SU-DHL-6 (cell line): ENCODE results near the gene CPSF6.

Source experiments
- H2AFZ ChIP-seq: fragments of 200-600 bp; sonication (generic); 2 replicates; pipeline ENCODE4 v1.6.1; 2014; ENCODE audit warnings: low read depth, mild to moderate bottlenecking, moderate library complexity, mixed read lengths, antibody characterized with exemption, low read length; ENCODE audit not compliant: severe bottlenecking
- H3F3A ChIP-seq: fragments of 200-600 bp; shearing (Covaris generic); 2 replicates; pipeline ENCODE4 v1.6.0; 2016; ENCODE audit warnings: antibody characterized with exemption, mild to moderate bottlenecking; ENCODE audit not compliant: insufficient read depth
- H3K27ac ChIP-seq: fragments of 200-600 bp; sonication (generic); 2 replicates; pipeline ENCODE4 v1.5.1; 2016; ENCODE audit warnings: low read depth, mild to moderate bottlenecking, low read length, moderate library complexity, mixed read lengths
- H3K27me3 ChIP-seq: fragments of 200-600 bp; sonication (generic), shearing (Covaris generic); 2 replicates; pipeline ENCODE4 v1.6.0; 2014; ENCODE audit warnings: mild to moderate bottlenecking, low read length
- H3K36me3 ChIP-seq: fragments of 200-600 bp; sonication (generic); 2 replicates; pipeline ENCODE4 v1.6.1; 2014; ENCODE audit warnings: mild to moderate bottlenecking, low read length, mixed read lengths
- H3K4me2 ChIP-seq: fragments of 300-600, 200-600 bp; shearing (Covaris generic), sonication (generic); 2 replicates; pipeline ENCODE4 v1.6.0; 2014; ENCODE audit warnings: low read length, low read depth, mild to moderate bottlenecking; ENCODE audit not compliant: poor library complexity, severe bottlenecking
- H3K4me3 ChIP-seq: fragments of 200-600 bp; sonication (generic); 2 replicates; pipeline ENCODE4 v1.5.1; 2014; ENCODE audit warnings: antibody characterized with exemption, low read length, mild to moderate bottlenecking, mixed read lengths; ENCODE audit not compliant: insufficient read depth, poor library complexity, severe bottlenecking
- H3K79me2 ChIP-seq: fragments of 200-600 bp; sonication (generic); 2 replicates; pipeline ENCODE4 v1.6.1; 2014; ENCODE audit warnings: mild to moderate bottlenecking, low read length, moderate library complexity; ENCODE audit not compliant: insufficient read depth
- H3K9ac ChIP-seq: fragments of 200-600 bp; sonication (generic); 2 replicates; pipeline ENCODE4 v1.7.0; 2014; ENCODE audit warnings: mild to moderate bottlenecking, low read length
- H3K9me2 ChIP-seq: fragments of 200-600 bp; sonication (generic); replicated peaks from 2 replicates; pipeline ENCODE4 v1.6.1; 2014; ENCODE audit warnings: low read length; ENCODE audit not compliant: insufficient read depth
- H3K9me3 ChIP-seq: fragments of 200-600 bp; sonication (generic); 2 replicates; pipeline ENCODE4 v1.6.1; 2014; ENCODE audit warnings: low read length, mixed read lengths; ENCODE audit not compliant: insufficient read depth
- H4K20me1 ChIP-seq: fragments of 200-600 bp; sonication (generic); 2 replicates; pipeline ENCODE4 v1.6.1; 2014; ENCODE audit warnings: low read depth, mild to moderate bottlenecking, antibody characterized with exemption, low read length, moderate library complexity, mixed read lengths
- EZH2phosphoT487 ChIP-seq: fragments of 200-600 bp; sonication (generic), shearing (Covaris generic); conservative IDR thresholded peaks from 2 replicates; pipeline ENCODE4 v1.6.1; 2018; ENCODE audit warnings: mild to moderate bottlenecking, antibody characterized with exemption, low read length, moderate library complexity, mixed read lengths
- TF ChIP-seq, protein P1 (sequence below): fragments of 200-600 bp; sonication (generic); IDR thresholded peaks from one replicate; pipeline ENCODE4 v1.5.1; 2017; ENCODE audit warnings: antibody characterized with exemption, mild to moderate bottlenecking, low read length, moderate library complexity; ENCODE audit not compliant: insufficient read depth, poor library complexity, severe bottlenecking

Gene CPSF6

DNA sequence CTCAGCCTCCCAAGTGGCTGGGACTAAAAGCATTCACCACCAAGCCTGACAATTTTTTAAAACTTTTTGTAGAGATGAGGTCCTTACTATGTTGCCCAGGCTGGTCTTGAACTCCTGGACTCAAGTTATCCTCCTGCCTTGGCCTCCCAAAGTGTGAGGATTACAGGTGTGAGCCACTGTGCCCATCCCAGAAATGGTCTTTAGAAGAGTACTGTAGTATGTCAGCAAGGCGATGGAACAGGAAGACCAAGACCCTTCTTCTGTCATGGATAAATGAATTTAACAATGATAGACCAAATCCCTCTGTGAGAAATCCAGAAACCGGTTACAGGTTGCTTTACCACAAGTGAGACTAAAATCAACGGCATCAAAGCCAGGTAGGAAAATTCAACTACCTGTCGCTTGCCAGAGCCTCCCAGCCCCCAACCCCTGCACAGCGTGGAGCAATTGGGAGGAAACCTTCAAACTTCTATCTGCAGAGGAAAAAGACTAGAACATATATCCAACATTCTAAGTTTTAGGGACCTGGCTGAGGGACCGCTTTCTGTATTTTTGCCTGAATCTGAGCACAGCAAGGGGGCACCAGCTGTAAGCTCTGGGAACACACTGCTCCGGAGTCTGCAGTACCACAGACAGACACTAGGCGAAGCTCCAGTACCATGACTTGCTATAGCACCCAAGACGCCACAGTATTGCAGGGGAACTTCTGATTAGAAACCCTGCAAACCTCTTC is 51.3 kb downstream of the CPSF6 start:
- no peak overlapping the region for H3K4me2 ChIP-seq
- H3K27ac ChIP-seq: no peak overlapping the region
- TF ChIP-seq EZH2phosphoT487: no peak
- TF ChIP-seq, protein P1, sequence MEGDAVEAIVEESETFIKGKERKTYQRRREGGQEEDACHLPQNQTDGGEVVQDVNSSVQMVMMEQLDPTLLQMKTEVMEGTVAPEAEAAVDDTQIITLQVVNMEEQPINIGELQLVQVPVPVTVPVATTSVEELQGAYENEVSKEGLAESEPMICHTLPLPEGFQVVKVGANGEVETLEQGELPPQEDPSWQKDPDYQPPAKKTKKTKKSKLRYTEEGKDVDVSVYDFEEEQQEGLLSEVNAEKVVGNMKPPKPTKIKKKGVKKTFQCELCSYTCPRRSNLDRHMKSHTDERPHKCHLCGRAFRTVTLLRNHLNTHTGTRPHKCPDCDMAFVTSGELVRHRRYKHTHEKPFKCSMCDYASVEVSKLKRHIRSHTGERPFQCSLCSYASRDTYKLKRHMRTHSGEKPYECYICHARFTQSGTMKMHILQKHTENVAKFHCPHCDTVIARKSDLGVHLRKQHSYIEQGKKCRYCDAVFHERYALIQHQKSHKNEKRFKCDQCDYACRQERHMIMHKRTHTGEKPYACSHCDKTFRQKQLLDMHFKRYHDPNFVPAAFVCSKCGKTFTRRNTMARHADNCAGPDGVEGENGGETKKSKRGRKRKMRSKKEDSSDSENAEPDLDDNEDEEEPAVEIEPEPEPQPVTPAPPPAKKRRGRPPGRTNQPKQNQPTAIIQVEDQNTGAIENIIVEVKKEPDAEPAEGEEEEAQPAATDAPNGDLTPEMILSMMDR: peak; percentile 97
- H3K79me2 ChIP-seq: no peaks in the 10 kb centered on the region
- no peaks in the 10 kb centered on the region for H3K36me3 ChIP-seq
- H3K4me3 ChIP-seq: no peak overlapping the region
- H2AFZ ChIP-seq: no peak overlapping the region
- no peaks in the 10 kb centered on the region for H3K9me3 ChIP-seq
- no peaks in the 10 kb centered on the region for H3F3A ChIP-seq
- H3K27me3 ChIP-seq: no peaks in the 10 kb centered on the region
- no peaks in the 10 kb centered on the region for H3K9me2 ChIP-seq
- no peaks in the 10 kb centered on the region for H4K20me1 ChIP-seq
- H3K9ac ChIP-seq: no peak overlapping the region

DNA sequence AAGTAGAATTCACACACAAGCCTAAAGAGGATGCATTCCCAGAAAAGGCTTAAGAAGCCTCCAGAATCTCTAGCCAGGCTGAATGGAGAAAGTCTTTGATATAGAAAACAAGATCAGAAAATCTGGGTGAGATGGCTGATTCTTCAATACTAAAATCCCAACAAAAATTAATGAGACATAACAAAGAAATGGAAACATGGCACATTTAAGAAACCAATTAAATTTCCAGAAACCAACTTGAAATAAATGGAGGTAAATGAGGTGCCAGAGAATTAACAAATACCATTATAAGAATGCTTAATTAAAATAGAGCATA is 51.9 kb downstream of the CPSF6 start:
- Histone ChIP-seq H3F3A (no peaks in the 10 kb centered on the region), H3K4me2 (no peak overlapping the region), H3K4me3 (no peak overlapping the region), H4K20me1 (no peaks in the 10 kb centered on the region), H3K27ac (no peak overlapping the region), H3K79me2 (no peaks in the 10 kb centered on the region), H3K27me3 (no peaks in the 10 kb centered on the region), H3K9me2 (no peaks in the 10 kb centered on the region), H3K36me3 (no peaks in the 10 kb centered on the region), H3K9me3 (no peaks in the 10 kb centered on the region), H2AFZ (no peak overlapping the region), H3K9ac (no peak overlapping the region)
- TF ChIP-seq, protein P1: no peak
- no peak for TF ChIP-seq EZH2phosphoT487

DNA sequence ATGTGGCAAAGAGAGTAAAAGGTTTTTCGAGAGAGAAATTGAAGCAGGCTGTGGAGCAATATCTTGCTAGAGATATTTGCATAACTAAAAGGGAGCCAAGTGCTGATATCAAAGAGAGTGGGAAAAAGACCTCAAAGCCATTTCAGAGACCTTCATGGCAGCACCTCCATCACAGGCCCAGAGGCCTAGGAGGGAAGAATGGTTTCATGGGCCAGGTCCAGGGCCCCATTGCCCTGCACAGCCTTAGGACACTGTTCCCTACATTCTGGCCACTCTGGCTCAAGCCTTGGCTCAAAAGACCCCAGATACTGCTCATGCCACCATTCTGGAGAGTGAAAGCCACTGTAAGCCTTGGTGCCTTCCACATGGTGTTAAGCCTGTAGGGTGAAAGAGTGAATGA is 58.8 kb downstream of the CPSF6 start:
- H3K4me2 ChIP-seq: no peak overlapping the region
- H3F3A ChIP-seq: no peaks in the 10 kb centered on the region
- H3K9me3 ChIP-seq: no peaks in the 10 kb centered on the region
- H3K4me3 ChIP-seq: no peak overlapping the region
- no peaks in the 10 kb centered on the region for H4K20me1 ChIP-seq
- TF ChIP-seq EZH2phosphoT487: no peak
- TF ChIP-seq, protein P1: no peak
- no peaks in the 10 kb centered on the region for H3K79me2 ChIP-seq
- no peak overlapping the region for H2AFZ ChIP-seq
- H3K36me3 ChIP-seq: no peaks in the 10 kb centered on the region
- H3K27ac ChIP-seq: no peak overlapping the region
- H3K9ac ChIP-seq: no peak overlapping the region
- no peaks in the 10 kb centered on the region for H3K9me2 ChIP-seq
- H3K27me3 ChIP-seq: no peaks in the 10 kb centered on the region
